Esophagus muscularis mucosa (tissue), 3 donors: ENCODE measurements around the gene ETF1.

ENCODE experiments used
- POLR2A ChIP-seq: fragments of 450-650 bp; IDR thresholded peaks from one replicate; pipeline ENCODE4 v1.6.1; 2017; ENCODE audit warnings: antibody characterized with exemption, moderate library complexity, mild to moderate bottlenecking, low read depth
- POLR2AphosphoS5 ChIP-seq, 2 donors: sonication (generic); formaldehyde crosslinking; IDR thresholded peaks; one replicate each; pipeline ENCODE4 v1.6.1; 2017; ENCODE audit warnings: antibody characterized with exemption in 2 of 2
- TF ChIP-seq, protein P1 (sequence below), 3 experiments: fragments of 200-600 bp in 2 of 3; fragments of 450-650 bp in 1 of 3; sonication (generic) in 2 of 3; IDR thresholded peaks; one replicate each; pipeline ENCODE4 v1.5.1; 2017 to 2019; ENCODE audit warnings: antibody characterized with exemption in 3 of 3, mild to moderate bottlenecking in 2 of 3, moderate library complexity in 1 of 3

DNA sequence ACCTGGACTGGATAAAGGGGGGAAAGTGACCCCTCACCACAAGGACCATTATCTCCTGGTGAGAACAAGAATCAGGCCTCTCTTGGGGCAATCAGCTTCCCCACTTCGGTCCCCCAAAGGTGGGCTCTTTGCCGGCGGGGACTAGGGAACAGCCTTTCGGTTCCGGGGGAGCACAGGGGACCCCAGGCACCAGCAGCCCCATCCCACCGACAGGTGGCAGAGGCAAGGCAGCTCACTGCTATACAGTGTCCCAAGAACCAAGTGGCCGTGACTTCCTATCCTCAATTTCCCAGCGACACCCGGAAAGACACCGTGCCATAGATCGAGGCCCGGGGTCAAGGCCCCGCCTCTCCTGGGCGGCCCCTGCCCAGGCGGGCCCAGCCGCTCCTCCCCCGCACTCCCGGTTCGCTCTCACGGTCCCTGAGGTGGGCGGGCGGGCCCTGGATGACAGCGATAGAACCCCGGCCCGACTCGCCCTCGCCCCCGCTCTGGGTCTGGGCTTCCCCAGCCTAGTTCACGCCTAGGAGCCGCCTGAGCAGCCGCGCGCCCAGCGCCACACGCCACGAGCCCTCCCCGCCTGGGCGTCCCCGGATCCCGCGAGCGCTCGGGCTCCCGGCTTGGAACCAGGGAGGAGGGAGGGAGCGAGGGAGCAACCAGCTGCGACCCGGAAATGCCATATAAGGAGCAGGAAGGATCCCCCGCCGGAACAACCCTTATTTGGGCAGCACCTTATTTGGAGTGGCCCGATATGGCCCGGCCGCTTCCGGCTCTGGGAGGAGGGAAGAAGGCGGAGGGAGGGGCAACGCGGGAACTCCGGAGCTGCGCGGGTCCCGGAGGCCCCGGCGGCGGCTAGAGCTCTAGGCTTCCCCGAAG is 78.4 kb downstream of the ETF1 start:
- TF ChIP-seq, protein P1, sequence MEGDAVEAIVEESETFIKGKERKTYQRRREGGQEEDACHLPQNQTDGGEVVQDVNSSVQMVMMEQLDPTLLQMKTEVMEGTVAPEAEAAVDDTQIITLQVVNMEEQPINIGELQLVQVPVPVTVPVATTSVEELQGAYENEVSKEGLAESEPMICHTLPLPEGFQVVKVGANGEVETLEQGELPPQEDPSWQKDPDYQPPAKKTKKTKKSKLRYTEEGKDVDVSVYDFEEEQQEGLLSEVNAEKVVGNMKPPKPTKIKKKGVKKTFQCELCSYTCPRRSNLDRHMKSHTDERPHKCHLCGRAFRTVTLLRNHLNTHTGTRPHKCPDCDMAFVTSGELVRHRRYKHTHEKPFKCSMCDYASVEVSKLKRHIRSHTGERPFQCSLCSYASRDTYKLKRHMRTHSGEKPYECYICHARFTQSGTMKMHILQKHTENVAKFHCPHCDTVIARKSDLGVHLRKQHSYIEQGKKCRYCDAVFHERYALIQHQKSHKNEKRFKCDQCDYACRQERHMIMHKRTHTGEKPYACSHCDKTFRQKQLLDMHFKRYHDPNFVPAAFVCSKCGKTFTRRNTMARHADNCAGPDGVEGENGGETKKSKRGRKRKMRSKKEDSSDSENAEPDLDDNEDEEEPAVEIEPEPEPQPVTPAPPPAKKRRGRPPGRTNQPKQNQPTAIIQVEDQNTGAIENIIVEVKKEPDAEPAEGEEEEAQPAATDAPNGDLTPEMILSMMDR (IDR thresholded peaks at IDR 0.05): peak in 1 of 3 experiments; percentile 32
- TF ChIP-seq POLR2AphosphoS5 (IDR thresholded peaks at IDR 0.05) (peak; percentile 75 to 87), POLR2A (peak; percentile 50)
